Measurements from ENCODE around the gene C1orf35. TPM values are rescaled to one million over a fixed set of nuclear protein-coding genes. Genes with fewer than 3 reads are reported as not detected.

The C1orf35 gene
- total RNA-seq, 2 donors from 2014 or later: 16.4 to 26.7 TPM

DNA sequence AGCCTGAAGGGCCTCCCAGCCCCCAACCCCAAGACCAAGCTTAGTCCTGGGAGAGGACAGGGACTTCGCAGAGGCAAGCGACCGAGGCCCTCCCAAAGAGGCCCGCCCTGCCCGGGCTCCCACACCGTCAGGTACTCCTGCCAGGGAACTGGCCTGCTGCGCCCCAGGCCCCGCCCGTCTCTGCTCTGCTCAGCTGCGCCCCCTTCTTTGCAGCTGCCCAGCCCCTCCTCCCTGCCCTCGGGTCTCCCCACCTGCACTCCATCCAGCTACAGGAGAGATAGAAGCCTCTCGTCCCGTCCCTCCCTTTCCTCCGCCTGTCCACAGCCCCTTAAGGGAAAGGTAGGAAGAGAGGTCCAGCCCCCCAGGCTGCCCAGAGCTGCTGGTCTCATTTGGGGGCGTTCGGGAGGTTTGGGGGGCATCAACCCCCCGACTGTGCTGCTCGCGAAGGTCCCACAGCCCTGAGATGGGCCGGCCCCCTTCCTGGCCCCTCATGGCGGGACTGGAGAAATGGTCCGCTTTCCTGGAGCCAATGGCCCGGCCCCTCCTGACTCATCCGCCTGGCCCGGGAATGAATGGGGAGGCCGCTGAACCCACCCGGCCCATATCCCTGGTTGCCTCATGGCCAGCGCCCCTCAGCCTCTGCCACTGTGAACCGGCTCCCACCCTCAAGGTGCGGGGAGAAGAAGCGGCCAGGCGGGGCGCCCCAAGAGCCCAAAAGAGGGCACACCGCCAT is 42.5 kb downstream of the C1orf35 start:
- Mint-ChIP-seq H3K4me3 (peak overlapping the region; percentile 33), H3K27me3 (peaks cover 27 to 29% of the 10 kb centered on the region in 2 donors), H3K4me1 (ENCODE audit: low read depth in 2 of 2) (peaks cover 5 to 8% of the 10 kb centered on the region in 2 donors), H3K36me3 (no peaks in the 10 kb centered on the region), H3K9me3 (no peaks in the 10 kb centered on the region), H3K27ac (no peak overlapping the region)
- DNase-seq (ENCODE audit: low spot score) (no peak), ATAC-seq (no peak)

DNA sequence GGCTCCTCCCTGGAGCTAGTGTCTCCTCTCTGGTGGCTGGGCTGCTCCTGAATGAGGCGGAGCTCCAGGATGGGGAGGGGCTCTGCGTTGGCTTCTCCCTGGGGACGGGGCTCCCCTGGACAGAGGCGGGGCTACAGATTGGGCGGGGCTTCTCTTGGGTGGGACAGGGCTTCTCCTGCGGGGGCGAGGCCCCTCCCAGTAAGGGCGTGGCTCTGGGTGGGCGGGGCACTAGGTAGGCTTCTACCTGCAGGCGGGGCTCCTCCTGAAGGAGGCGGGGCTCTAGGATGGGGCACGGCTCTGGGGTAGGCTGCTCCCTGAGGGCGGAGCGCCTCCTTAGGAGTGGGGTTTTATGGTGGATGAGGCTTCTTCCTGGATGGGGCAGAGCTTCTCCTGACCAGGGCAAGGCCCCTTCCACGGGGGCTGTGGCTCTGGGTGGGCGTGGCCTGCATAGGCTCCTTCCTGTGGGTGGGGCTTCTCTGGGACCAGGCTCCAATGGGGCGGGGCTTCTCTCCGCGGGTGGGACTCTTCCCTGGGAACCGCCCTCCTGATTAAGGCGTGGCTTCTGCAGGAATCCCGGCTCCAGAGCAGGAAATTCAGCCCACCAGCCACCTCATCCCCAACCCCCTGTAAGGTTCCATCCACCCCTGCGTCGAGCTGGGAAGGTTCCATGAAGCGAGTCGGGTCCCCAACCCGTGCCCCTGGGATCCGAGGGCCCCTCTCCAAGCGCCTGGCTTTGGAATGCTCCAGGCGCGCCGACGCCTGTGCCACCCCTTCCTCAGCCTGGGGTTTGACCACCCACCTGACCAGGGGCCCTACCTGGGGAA is 43.3 kb downstream of the C1orf35 start:
- DNase-seq (ENCODE audit: low spot score) (peak; percentile 75), ATAC-seq (peak; percentile 75 to 90)
- Mint-ChIP-seq H3K4me3 (peak overlapping the region; percentile 35), H3K9me3 (no peaks in the 10 kb centered on the region), H3K27me3 (peaks cover 30 to 34% of the 10 kb centered on the region in 2 donors), H3K4me1 (ENCODE audit: low read depth in 2 of 2) (peaks cover 5 to 8% of the 10 kb centered on the region in 2 donors), H3K36me3 (no peaks in the 10 kb centered on the region), H3K27ac (no peak overlapping the region)

DNA sequence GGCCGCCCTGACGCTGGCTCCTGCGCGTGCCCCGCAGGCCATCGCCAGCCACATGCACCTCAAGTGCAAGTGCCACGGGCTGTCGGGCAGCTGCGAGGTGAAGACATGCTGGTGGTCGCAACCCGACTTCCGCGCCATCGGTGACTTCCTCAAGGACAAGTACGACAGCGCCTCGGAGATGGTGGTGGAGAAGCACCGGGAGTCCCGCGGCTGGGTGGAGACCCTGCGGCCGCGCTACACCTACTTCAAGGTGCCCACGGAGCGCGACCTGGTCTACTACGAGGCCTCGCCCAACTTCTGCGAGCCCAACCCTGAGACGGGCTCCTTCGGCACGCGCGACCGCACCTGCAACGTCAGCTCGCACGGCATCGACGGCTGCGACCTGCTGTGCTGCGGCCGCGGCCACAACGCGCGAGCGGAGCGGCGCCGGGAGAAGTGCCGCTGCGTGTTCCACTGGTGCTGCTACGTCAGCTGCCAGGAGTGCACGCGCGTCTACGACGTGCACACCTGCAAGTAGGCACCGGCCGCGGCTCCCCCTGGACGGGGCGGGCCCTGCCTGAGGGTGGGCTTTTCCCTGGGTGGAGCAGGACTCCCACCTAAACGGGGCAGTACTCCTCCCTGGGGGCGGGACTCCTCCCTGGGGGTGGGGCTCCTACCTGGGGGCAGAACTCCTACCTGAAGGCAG is 44.0 kb downstream of the C1orf35 start:
- DNase-seq (ENCODE audit: low spot score) (peak; percentile 65), ATAC-seq (peak in 1 of 2 donors; percentile 43)
- Mint-ChIP-seq H3K4me1 (ENCODE audit: low read depth in 2 of 2) (peaks cover 5 to 8% of the 10 kb centered on the region in 2 donors), H3K9me3 (no peaks in the 10 kb centered on the region), H3K27me3 (peaks cover 30 to 34% of the 10 kb centered on the region in 2 donors), H3K36me3 (no peaks in the 10 kb centered on the region), H3K27ac (no peak overlapping the region), H3K4me3 (no peak overlapping the region)

DNA sequence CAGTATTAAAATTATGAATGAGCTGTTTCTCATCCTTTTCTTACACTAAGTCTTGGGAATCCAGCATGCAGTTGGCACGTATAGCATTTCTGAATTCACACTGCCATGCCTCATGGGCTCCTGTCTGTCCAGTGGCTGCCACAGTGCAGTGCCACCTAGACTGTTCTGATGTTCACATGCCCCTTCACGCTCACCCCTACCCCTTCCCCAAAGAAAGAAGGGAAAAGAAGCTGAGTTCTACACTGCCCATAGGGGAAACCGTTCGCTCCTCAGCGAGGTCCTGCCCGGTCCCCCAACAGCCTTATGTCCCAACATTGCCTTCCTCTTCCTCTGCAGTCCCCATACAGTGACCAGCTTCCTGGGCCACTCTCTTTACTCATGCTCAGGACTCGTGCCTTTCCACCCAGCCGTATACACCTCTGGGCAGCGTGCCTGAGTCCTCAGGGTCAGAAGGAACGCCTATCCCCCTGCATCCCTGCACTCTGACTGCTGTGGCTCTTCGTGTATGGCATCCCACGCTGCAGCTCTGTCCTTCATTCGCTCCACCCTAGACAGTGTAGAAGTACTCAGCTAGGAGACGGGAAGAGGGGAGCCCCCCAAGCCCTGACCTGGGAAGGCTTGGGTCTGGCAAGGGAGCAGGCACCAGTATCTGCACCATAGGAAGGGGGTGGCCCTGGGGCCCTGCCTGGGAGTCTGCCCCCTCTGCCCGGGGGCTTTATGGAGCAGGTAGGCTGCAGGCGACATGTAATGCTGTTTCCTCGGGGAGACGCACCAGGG is 44.8 kb downstream of the C1orf35 start:
- no peak overlapping the region for H3K27ac Mint-ChIP-seq
- H3K4me1 Mint-ChIP-seq (ENCODE audit: low read depth in 2 of 2): peaks cover 5 to 8% of the 10 kb centered on the region in 2 donors
- DNase-seq (ENCODE audit: low spot score) (peak; percentile 29), ATAC-seq (no peak)
- peaks cover 33 to 38% of the 10 kb centered on the region in 2 donors for H3K27me3 Mint-ChIP-seq
- H3K9me3 Mint-ChIP-seq: no peaks in the 10 kb centered on the region
- no peak overlapping the region for H3K4me3 Mint-ChIP-seq
- H3K36me3 Mint-ChIP-seq: no peaks in the 10 kb centered on the region

Other genes starting within 250 kb of the C1orf35 start
- gene WNT9A, start 155.4 kb downstream of the C1orf35 start, total RNA-seq: under 1 TPM in 1 of 2 donors, not detected in 1; 0.11 TPM
- not detected for gene WNT3A, start 96.3 kb downstream of the C1orf35 start, total RNA-seq
- 100 to 1,000 TPM; 415 to 503 TPM for gene ARF1, start 20.6 kb downstream of the C1orf35 start, total RNA-seq
- gene MRPL55, start 6.0 kb upstream of the C1orf35 start, total RNA-seq: 10 to 100 TPM; 42.5 to 68.8 TPM
- 100 to 1,000 TPM; 296 to 329 TPM for gene GUK1, start 37.0 kb upstream of the C1orf35 start, total RNA-seq
- gene GJC2, start 46.6 kb upstream of the C1orf35 start, total RNA-seq: 1 to 10 TPM; 2.1 to 2.2 TPM
- 1 to 10 TPM; 6.8 to 7.9 TPM for gene IBA57, start 62.5 kb upstream of the C1orf35 start, total RNA-seq
- gene OBSCN, start 104.7 kb upstream of the C1orf35 start, total RNA-seq: 10 to 100 TPM in 1 of 2 donors, 1 to 10 TPM in 1; 6.4 to 12.3 TPM

All from natural killer cell treated with Interleukin-12 subunit alpha and Interleukin-12 subunit beta and Interleukin-15 and Interleukin-18, amount 100 ng/mL, for 72 hours (primary cell).